SK-N-SH (cell line): ENCODE data around the gene IL12RB1. TPM values are rescaled to one million over a fixed set of nuclear protein-coding genes. Genes with fewer than 3 reads are reported as not detected.

Source experiments
- CTCF ChIA-PET: fragments of 300-600, 350-600 bp; formaldehyde crosslinking; extraction: SDS; loops from one replicate; lab custom pipeline; 2021; lab: Yijun Ruan, JAX
- POLR2A ChIA-PET: fragments of 350-600 bp; sonication (Branson Sonifier 250); formaldehyde crosslinking; extraction: SDS; loops from one replicate; lab custom pipeline; 2020; ENCODE audit warnings: antibody characterized with exemption, inconsistent platforms; lab: Yijun Ruan, JAX
- DNase-seq: peaks from one replicate; pipeline ENCODE4 v3.0.0; 2012
- H2AFZ ChIP-seq: fragments of 200-600 bp; sonication (generic); 2 replicates; pipeline ENCODE4 v1.8.1; 2016; ENCODE audit warnings: antibody characterized with exemption, mild to moderate bottlenecking, low read depth
- H3F3A ChIP-seq: fragments of 200-600 bp; sonication (generic); replicated peaks from 2 replicates; pipeline ENCODE3; 2016; ENCODE audit warnings: antibody characterized with exemption, mild to moderate bottlenecking; ENCODE audit not compliant: insufficient read depth
- H3K27ac ChIP-seq, 2 experiments: fragments of 200-500 bp in 1 of 2; fragments of 200-600 bp in 1 of 2; sonication (Bioruptor generic) in 1 of 2; sonication (generic), shearing (Covaris generic) in 1 of 2; 2 replicates each; pipeline versions ENCODE4 v1.5.1 to v1.6.1; 2014 to 2016; ENCODE audit warnings: low read depth in 2 of 2, inconsistent platforms in 1 of 2, low read length in 1 of 2, mild to moderate bottlenecking in 1 of 2, mixed read lengths in 1 of 2
- H3K27me3 ChIP-seq: fragments of 200-600 bp; sonication (generic), shearing (Covaris generic); 2 replicates; pipeline ENCODE4 v1.6.1; 2016; ENCODE audit warnings: mixed run types; ENCODE audit not compliant: insufficient read depth
- H3K36me3 ChIP-seq, 2 experiments: fragments of 200-500 bp in 1 of 2; fragments of 200-600 bp in 1 of 2; sonication (Bioruptor generic) in 1 of 2; sonication (generic) in 1 of 2; replicated peaks in 1 of 2; 2 replicates each; pipeline versions ENCODE3 to v1.5.1; 2014 to 2016; ENCODE audit warnings: low read length in 1 of 2, mild to moderate bottlenecking in 1 of 2; ENCODE audit not compliant: insufficient read depth in 2 of 2, control insufficient read depth in 1 of 2
- H3K4me1 ChIP-seq, 2 experiments: fragments of 200-500 bp in 1 of 2; fragments of 200-600 bp in 1 of 2; sonication (Bioruptor generic) in 1 of 2; sonication (generic), shearing (Covaris generic) in 1 of 2; 2 replicates each; pipeline versions ENCODE4 v1.5.1 to v1.6.1; 2014 to 2016; ENCODE audit warnings: low read depth in 1 of 2, low read length in 1 of 2, mixed run types in 1 of 2; ENCODE audit not compliant: insufficient read depth in 2 of 2, control insufficient read depth in 1 of 2
- H3K4me2 ChIP-seq: fragments of 200-600 bp; sonication (generic), shearing (Covaris generic); 2 replicates; pipeline ENCODE4 v1.6.1; 2017; ENCODE audit warnings: mixed run types
- H3K4me3 ChIP-seq, 2 experiments: fragments of 200-500 bp in 1 of 2; fragments of 200-600 bp in 1 of 2; sonication (Bioruptor generic) in 1 of 2; sonication (generic), shearing (Covaris generic) in 1 of 2; 2 replicates each; pipeline versions ENCODE4 v1.5.1 to v1.8.1; 2014 to 2016; ENCODE audit warnings: low read depth in 2 of 2, inconsistent platforms in 1 of 2, low read length in 1 of 2, mild to moderate bottlenecking in 1 of 2, mixed read lengths in 1 of 2, moderate library complexity in 1 of 2
- H3K79me2 ChIP-seq: fragments of 200-600 bp; sonication (generic); 2 replicates; pipeline ENCODE4 v1.8.1; 2017; ENCODE audit warnings: mild to moderate bottlenecking; ENCODE audit not compliant: insufficient read depth
- H3K9ac ChIP-seq: fragments of 200-600 bp; sonication (generic); 2 replicates; pipeline ENCODE4 v1.6.1; 2017; ENCODE audit warnings: mixed run types
- H3K9me2 ChIP-seq: fragments of 200-600 bp; sonication (generic); 2 replicates; pipeline ENCODE4 v1.6.1; 2017; ENCODE audit warnings: mixed run types
- H3K9me3 ChIP-seq: fragments of 200-600 bp; sonication (generic); 2 replicates; pipeline ENCODE4 v1.6.1; 2017; ENCODE audit warnings: mixed run types, mild to moderate bottlenecking, moderate library complexity
- H4K20me1 ChIP-seq: fragments of 200-600 bp; sonication (generic); 2 replicates; pipeline ENCODE4 v1.6.1; 2017; ENCODE audit warnings: mild to moderate bottlenecking, mixed run types; ENCODE audit not compliant: insufficient read depth
- CTCF ChIP-seq: fragments of 200-600 bp; sonication (generic); IDR thresholded peaks from 2 replicates; pipeline ENCODE4 v1.6.1; 2017; ENCODE audit warnings: antibody characterized with exemption, mild to moderate bottlenecking, moderate library complexity
- ELF1 ChIP-seq: IDR thresholded peaks from 2 replicates; pipeline ENCODE4 v1.4.0; 2012
- EP300 ChIP-seq, 2 experiments: IDR thresholded peaks; 2 replicates each; pipeline versions ENCODE4 v1.4.0 to v1.6.1; 2012; ENCODE audit warnings: borderline replicate concordance in 1 of 2, low read depth in 1 of 2, low read length in 1 of 2
- EZH2phosphoT487 ChIP-seq: fragments of 200-600 bp; sonication (generic); IDR thresholded peaks from 2 replicates; pipeline ENCODE4 v1.6.1; 2017; ENCODE audit warnings: low read depth, mixed run types, mild to moderate bottlenecking, antibody characterized with exemption, moderate library complexity, borderline replicate concordance
- FOSL2 ChIP-seq: IDR thresholded peaks from 2 replicates; pipeline ENCODE4 v1.4.0; 2012; ENCODE audit warnings: low read depth, mild to moderate bottlenecking, moderate library complexity, borderline replicate concordance
- FOXJ3 ChIP-seq: sonication (generic); formaldehyde crosslinking; IDR thresholded peaks from 2 replicates; pipeline ENCODE4 v1.5.1; 2020; ENCODE audit warnings: mild to moderate bottlenecking, missing genetic modification reagents
- GABPA ChIP-seq: IDR thresholded peaks from 2 replicates; pipeline ENCODE4 v1.4.0; 2012; ENCODE audit warnings: low read depth, mild to moderate bottlenecking
- MEF2A ChIP-seq: IDR thresholded peaks from 2 replicates; pipeline ENCODE4 v1.4.0; 2012; ENCODE audit warnings: low read depth, borderline replicate concordance
- NRF1 ChIP-seq: IDR thresholded peaks from 2 replicates; pipeline ENCODE4 v1.6.1; 2012; ENCODE audit warnings: low read depth, mild to moderate bottlenecking, low read length
- POLR2AphosphoS5 ChIP-seq: IDR thresholded peaks from 2 replicates; pipeline ENCODE4 v1.6.1; 2012; ENCODE audit warnings: low read depth, low read length
- RCOR1 ChIP-seq: fragments of 150-350 bp; IDR thresholded peaks from 2 replicates; pipeline ENCODE4 v1.6.1; 2017; ENCODE audit warnings: antibody characterized with exemption, low read length
- RFX5 ChIP-seq: IDR thresholded peaks from 2 replicates; pipeline ENCODE4 v1.6.1; 2012; ENCODE audit warnings: mild to moderate bottlenecking, improper control_type of control experiment, low read length
- SIN3A ChIP-seq: IDR thresholded peaks from 2 replicates; pipeline ENCODE4 v1.6.1; 2012; ENCODE audit warnings: low read depth, mild to moderate bottlenecking, low read length, moderate library complexity, borderline replicate concordance
- SMC3 ChIP-seq: IDR thresholded peaks from 2 replicates; pipeline ENCODE4 v1.6.1; 2012; ENCODE audit warnings: low read depth, low read length, improper control_type of control experiment
- TAF1 ChIP-seq: IDR thresholded peaks from 2 replicates; pipeline ENCODE4 v1.6.1; 2012; ENCODE audit warnings: low read depth, mild to moderate bottlenecking, low read length, moderate library complexity, borderline replicate concordance
- USF2 ChIP-seq: fragments of 150-350 bp; IDR thresholded peaks from 2 replicates; pipeline ENCODE4 v1.6.1; 2017; ENCODE audit warnings: antibody characterized with exemption, low read length, low read depth, borderline replicate concordance
- WGBS: methylation state at CpG from one replicate; pipeline ENCODE4 v1.1.6; 2017; ENCODE audit warnings: low lambda C conversion rate; 5-methylcytosine and 5-hydroxymethylcytosine counted together
- polyA plus RNA-seq, 3 experiments: library from polyadenylated mRNA; depleted of rRNA; stranded (reverse); fragments of >200 nt; gene quantifications; 2 replicates each; pipeline ENCODE4 v1.2.3, GENCODE V29; 2012
- TF ChIP-seq, protein P1 (sequence below): IDR thresholded peaks from 2 replicates; pipeline ENCODE4 v1.4.0; 2012; ENCODE audit warnings: low read depth, borderline replicate concordance
- TF ChIP-seq, protein P2 (sequence below): IDR thresholded peaks from 2 replicates; pipeline ENCODE4 v1.6.1; 2012; ENCODE audit warnings: mild to moderate bottlenecking, low read depth, low read length, moderate library complexity

Gene IL12RB1
- polyA plus RNA-seq, 1 of the 3 experiments (the other 2 are of a cell fraction): 0.02 TPM

DNA sequence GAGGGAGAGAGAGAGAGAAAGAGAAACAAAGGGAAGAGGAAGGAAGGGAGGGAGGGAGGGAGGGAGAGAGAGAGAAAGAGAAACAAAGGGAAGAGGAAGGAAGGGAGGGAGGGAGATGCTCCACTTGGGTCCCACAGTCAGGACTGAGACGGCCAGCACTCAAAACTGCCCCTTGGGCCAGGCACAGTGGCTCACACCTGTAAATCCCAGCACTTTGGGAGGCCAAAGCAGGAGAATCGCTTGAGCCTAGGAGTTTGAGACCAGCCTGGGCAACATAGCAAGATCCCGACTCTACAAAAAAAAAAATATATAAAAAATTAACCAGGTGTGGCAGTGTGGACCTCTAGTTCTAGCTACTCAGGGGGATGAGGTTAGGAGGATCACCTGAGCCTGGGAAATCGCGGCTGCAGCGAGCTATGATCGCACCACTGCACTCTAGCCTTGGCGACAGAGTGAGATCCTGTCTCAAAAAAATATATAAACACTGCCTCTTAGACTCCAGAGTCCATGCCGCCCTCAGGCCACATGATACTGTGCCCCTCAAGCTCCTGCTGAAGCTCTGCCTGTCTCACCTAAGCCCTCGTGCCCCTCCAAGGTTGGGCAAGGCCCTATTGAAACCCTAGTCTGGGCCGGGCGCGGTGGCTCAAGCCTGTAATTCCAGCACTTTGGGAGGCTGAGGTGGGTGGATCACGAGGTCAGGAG lies 70.4 kb downstream of the IL12RB1 start:
- H4K20me1 ChIP-seq: no peaks in the 10 kb centered on the region
- ChIA-PET CTCF (no interaction called here), POLR2A (no interaction called here)
- H3K9ac ChIP-seq: no peak overlapping the region
- peaks cover 12% of the 10 kb centered on the region for H3F3A ChIP-seq
- 97% methylated on average over 14 of the region's 14 CpGs for WGBS
- no peak overlapping the region for H3K4me2 ChIP-seq
- H3K36me3 ChIP-seq: peaks cover 0 to 5% of the 10 kb centered on the region in 2 experiments
- no peak overlapping the region for H2AFZ ChIP-seq
- no peaks in the 10 kb centered on the region for H3K27me3 ChIP-seq
- H3K27ac ChIP-seq: no peak overlapping the region
- no peaks in the 10 kb centered on the region for H3K9me2 ChIP-seq
- H3K4me1 ChIP-seq: peaks cover 5 to 9% of the 10 kb centered on the region in 2 experiments; a peak in 3 of 4 replicates
- no peaks in the 10 kb centered on the region for H3K79me2 ChIP-seq
- no peak overlapping the region for H3K4me3 ChIP-seq
- TF ChIP-seq FOSL2: no peak
- no peak for TF ChIP-seq CTCF
- no peak for TF ChIP-seq ELF1
- TF ChIP-seq POLR2AphosphoS5: no peak
- no peak for TF ChIP-seq SIN3A
- no peak for TF ChIP-seq GABPA
- TF ChIP-seq TAF1: no peak
- no peak for TF ChIP-seq RFX5
- TF ChIP-seq RCOR1: no peak
- TF ChIP-seq EP300 (IDR thresholded peaks at IDR 0.05; ENCODE audit: borderline replicate concordance in 1 of 2, low read depth in 1 of 2, low read length in 1 of 2): no peak
- TF ChIP-seq, protein P1, sequence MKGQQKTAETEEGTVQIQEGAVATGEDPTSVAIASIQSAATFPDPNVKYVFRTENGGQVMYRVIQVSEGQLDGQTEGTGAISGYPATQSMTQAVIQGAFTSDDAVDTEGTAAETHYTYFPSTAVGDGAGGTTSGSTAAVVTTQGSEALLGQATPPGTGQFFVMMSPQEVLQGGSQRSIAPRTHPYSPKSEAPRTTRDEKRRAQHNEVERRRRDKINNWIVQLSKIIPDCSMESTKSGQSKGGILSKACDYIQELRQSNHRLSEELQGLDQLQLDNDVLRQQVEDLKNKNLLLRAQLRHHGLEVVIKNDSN: no peak
- TF ChIP-seq EZH2phosphoT487: no peak
- TF ChIP-seq NRF1: no peak
- TF ChIP-seq, protein P2, sequence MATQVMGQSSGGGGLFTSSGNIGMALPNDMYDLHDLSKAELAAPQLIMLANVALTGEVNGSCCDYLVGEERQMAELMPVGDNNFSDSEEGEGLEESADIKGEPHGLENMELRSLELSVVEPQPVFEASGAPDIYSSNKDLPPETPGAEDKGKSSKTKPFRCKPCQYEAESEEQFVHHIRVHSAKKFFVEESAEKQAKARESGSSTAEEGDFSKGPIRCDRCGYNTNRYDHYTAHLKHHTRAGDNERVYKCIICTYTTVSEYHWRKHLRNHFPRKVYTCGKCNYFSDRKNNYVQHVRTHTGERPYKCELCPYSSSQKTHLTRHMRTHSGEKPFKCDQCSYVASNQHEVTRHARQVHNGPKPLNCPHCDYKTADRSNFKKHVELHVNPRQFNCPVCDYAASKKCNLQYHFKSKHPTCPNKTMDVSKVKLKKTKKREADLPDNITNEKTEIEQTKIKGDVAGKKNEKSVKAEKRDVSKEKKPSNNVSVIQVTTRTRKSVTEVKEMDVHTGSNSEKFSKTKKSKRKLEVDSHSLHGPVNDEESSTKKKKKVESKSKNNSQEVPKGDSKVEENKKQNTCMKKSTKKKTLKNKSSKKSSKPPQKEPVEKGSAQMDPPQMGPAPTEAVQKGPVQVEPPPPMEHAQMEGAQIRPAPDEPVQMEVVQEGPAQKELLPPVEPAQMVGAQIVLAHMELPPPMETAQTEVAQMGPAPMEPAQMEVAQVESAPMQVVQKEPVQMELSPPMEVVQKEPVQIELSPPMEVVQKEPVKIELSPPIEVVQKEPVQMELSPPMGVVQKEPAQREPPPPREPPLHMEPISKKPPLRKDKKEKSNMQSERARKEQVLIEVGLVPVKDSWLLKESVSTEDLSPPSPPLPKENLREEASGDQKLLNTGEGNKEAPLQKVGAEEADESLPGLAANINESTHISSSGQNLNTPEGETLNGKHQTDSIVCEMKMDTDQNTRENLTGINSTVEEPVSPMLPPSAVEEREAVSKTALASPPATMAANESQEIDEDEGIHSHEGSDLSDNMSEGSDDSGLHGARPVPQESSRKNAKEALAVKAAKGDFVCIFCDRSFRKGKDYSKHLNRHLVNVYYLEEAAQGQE: no peak
- no peak for TF ChIP-seq MEF2A
- TF ChIP-seq USF2: no peak
- no peak for TF ChIP-seq FOXJ3 (CRISPR knock-in tag)
- no peak for TF ChIP-seq SMC3
- H3K9me3 ChIP-seq: no peaks in the 10 kb centered on the region
- no peak for DNase-seq
